ENCODE data around the gene SFXN5.

The SFXN5 gene

DNA sequence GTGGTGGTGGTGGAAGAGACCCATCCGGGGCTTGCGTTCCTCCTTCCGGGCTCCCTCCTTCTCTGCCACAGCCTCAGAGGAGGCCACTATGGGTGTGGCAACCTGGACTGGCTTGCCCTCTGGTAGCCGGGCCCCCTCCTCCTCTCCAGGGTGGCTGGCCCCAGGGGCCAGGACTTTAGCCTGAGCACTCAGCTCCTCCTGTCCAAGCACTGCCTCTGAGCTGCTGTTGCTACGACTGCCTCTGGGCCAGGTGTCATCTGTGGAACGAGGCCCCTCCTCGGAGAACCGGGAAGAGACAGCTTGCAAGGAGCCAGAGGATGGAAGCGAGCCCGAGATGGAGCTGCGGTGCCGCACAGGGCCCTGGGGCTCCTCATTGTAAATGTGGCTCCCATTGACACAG lies 16.7 kb upstream of the SFXN5 start:
- TF ChIP-seq, protein P1, sequence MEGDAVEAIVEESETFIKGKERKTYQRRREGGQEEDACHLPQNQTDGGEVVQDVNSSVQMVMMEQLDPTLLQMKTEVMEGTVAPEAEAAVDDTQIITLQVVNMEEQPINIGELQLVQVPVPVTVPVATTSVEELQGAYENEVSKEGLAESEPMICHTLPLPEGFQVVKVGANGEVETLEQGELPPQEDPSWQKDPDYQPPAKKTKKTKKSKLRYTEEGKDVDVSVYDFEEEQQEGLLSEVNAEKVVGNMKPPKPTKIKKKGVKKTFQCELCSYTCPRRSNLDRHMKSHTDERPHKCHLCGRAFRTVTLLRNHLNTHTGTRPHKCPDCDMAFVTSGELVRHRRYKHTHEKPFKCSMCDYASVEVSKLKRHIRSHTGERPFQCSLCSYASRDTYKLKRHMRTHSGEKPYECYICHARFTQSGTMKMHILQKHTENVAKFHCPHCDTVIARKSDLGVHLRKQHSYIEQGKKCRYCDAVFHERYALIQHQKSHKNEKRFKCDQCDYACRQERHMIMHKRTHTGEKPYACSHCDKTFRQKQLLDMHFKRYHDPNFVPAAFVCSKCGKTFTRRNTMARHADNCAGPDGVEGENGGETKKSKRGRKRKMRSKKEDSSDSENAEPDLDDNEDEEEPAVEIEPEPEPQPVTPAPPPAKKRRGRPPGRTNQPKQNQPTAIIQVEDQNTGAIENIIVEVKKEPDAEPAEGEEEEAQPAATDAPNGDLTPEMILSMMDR (IDR thresholded peaks at IDR 0.05; ENCODE audit: insufficient read depth, low read depth, low read length, missing control alignments) = no peak
- DNase-seq (ENCODE audit: low read depth) = no peak
- no peak overlapping the region for H3K4me3 ChIP-seq (ENCODE audit: low read depth, low read length)

DNA sequence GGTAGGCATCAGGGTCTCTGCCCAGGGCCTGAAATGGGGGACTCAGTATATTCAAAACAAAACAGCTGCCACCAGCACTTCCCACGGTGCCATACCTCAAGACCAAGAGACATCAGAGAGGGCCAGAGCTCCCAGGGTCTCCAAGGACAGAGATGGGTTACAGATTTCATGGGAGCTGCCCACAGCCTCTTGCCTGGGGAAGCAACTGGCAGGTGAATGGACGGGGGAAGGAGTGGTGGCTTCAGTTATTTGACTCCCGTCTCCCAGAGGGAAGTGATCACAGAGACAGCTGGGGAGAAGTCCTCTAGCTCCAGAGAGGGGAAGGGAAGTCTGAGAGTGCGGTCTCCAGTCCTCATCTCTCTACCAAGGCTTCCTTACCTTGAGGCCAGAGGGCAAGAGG lies 15.8 kb upstream of the SFXN5 start:
- no peak for DNase-seq (ENCODE audit: low read depth)
- TF ChIP-seq, protein P1 (IDR thresholded peaks at IDR 0.05; ENCODE audit: insufficient read depth, low read depth, low read length, missing control alignments) = no peak

DNA sequence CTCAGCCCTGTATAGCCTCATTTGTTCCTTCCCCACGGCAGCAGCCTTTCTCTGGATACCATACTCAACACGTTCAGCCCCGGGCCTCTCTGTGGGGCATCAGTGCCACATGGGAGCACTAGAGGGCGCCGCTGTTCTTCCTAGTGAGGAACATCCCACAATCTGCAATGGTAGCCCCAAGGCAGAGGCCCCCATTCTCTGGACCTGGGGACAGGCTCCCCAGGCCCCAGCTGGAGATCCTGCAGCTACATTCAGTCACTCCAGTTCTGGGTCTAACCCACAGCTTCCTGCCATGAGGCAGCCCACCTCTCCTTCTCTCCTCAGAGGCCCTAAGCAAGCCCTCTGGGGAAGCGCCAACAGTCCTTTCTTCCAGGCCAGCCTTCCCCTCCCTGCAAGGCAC lies 14.2 kb upstream of the SFXN5 start:
- DNase-seq (ENCODE audit: low read depth) = peak; percentile 78
- no peak overlapping the region for H3K4me3 ChIP-seq (ENCODE audit: low read depth, low read length)
- TF ChIP-seq, protein P1 (IDR thresholded peaks at IDR 0.05; ENCODE audit: insufficient read depth, low read depth, low read length, missing control alignments) = peak; percentile 96

More for the DNA sequence above, 15.8 kb upstream of the SFXN5 start:
- H3K4me3 ChIP-seq (ENCODE audit: low read depth, low read length) = no peak overlapping the region

DNA sequence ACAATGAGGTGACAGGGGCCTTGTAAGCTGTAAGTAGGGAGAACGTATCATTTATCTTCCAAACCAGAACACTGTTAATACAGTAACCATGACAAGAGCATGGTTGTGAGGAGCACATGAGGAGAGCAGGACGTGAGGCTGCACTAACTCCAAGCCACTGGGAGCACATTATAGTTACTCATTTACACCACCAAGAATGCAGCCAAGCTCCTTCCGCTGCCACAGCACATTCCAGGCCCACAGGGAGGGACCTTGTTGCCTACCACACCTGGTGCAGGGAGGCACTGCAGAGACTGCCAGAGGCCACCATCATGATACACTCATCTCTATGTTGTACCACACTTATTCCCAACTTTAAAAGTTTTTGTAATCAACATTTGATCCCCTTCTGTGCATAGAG lies 13.5 kb upstream of the SFXN5 start:
- DNase-seq (ENCODE audit: low read depth) = no peak
- H3K4me3 ChIP-seq (ENCODE audit: low read depth, low read length) = no peak overlapping the region
- TF ChIP-seq, protein P1 (IDR thresholded peaks at IDR 0.05; ENCODE audit: insufficient read depth, low read depth, low read length, missing control alignments) = no peak

DNA sequence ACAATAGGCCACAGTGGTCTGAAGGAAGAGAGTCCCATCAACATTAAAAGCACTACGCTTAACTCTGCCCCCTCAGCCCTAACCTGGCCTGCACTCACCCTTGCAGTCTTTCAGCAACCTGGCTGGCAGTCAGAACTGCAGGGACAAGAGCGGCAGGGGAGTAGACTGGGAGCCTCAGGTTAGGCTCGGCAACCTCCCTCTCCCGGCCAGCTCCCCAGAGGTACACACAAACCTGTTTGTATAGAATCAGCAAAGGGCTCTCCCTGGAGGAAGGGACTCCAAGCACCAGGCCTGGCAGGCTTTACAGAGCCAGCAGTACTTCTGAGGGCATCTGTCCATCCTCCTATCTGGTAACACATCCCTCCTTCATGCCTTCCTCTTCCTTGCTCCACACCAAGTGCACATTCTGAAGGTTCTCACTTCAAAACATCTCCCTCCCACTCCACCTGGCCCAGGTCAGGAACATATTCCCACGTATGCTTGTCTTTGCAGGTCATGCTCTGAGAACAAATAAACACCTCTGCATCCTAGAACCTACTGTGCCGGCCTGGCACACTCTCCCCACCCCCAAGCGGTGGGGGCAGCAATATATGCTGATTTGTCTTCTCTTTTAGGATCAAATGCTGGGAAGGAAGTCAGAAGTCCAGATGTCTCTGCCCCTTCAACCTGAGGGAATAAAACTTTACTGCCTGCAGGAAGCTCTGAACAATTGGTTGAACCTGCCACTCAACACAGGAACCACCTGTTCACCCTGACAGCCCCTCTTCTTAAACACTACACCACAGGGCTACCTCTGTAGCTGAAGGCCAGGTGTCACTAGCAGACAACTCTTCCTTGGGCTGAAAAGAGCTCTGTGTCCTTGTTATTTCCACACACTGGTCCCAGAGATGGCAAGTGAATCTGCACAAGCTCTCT lies 12.6 kb upstream of the SFXN5 start:
- TF ChIP-seq, protein P1 (IDR thresholded peaks at IDR 0.05; ENCODE audit: insufficient read depth, low read depth, low read length, missing control alignments) = no peak
- DNase-seq (ENCODE audit: low read depth) = no peak
- no peak overlapping the region for H3K4me3 ChIP-seq (ENCODE audit: low read depth, low read length)

DNA sequence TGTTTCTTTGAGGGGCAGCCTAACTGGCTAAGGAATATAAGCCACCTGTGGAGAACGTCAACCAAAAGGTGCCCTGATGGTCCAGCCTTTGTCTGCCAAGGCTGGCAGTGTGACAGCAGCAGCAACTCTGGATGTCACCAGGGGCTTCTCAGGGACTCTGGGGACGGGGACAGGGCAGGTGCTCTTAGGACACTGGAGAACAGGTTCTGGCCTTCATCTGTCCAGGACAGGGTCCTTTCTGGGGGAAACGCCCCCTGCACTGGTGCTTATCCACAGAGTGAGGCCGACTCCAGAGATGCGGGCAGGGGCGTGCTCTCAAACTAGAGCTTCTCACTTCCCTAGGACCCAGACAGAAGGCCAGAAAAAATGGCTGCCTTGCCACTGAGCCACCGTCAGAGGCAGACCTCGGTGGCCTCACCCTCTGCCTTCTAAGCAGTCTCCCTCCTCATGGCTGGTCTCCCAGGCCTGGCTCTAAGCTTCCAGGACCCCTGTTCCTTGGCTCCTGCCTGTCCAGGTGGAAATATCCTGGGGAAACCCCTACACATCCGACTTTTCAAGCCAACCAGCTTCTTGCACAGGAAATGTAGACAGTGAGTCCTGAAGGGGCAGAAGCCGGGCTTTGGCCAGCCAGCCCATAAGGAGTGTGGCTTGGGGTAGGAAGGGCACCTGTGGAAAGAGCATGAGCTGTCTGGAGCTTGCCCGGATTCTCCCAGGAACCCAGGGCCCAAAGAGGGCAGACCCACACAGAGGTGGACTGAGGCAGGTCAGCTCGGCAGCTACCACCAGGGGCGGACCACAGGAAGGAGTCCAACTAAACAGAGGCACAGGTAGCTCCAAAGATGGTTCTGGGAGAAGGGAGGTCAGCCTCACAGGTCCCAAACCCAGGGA lies 11.3 kb upstream of the SFXN5 start:
- TF ChIP-seq, protein P1 (IDR thresholded peaks at IDR 0.05; ENCODE audit: insufficient read depth, low read depth, low read length, missing control alignments) = no peak
- H3K4me3 ChIP-seq (ENCODE audit: low read depth, low read length) = no peak overlapping the region
- DNase-seq (ENCODE audit: low read depth) = no peak

All from GM12865 (cell line).